ENCODE measurements around the gene PTF1A.

PTF1A gene

GRCh38 chr10:23194966-23195845 is 3.1 kb downstream of the PTF1A start:
- no peaks in the 10 kb centered on the region for H3K36me3 Mint-ChIP-seq (ENCODE audit: low read depth)
- peaks cover 71% of the 10 kb centered on the region for H3K27me3 Mint-ChIP-seq (ENCODE audit: low read depth)
- peaks cover 4% of the 10 kb centered on the region for H3K4me1 Mint-ChIP-seq (ENCODE audit: low read depth)
- H3K4me3 Mint-ChIP-seq: no peak overlapping the region
- DNase-seq (ENCODE audit: low spot score): no peak
- H3K27ac Mint-ChIP-seq: no peak overlapping the region
- no peaks in the 10 kb centered on the region for H3K9me3 Mint-ChIP-seq

DNA sequence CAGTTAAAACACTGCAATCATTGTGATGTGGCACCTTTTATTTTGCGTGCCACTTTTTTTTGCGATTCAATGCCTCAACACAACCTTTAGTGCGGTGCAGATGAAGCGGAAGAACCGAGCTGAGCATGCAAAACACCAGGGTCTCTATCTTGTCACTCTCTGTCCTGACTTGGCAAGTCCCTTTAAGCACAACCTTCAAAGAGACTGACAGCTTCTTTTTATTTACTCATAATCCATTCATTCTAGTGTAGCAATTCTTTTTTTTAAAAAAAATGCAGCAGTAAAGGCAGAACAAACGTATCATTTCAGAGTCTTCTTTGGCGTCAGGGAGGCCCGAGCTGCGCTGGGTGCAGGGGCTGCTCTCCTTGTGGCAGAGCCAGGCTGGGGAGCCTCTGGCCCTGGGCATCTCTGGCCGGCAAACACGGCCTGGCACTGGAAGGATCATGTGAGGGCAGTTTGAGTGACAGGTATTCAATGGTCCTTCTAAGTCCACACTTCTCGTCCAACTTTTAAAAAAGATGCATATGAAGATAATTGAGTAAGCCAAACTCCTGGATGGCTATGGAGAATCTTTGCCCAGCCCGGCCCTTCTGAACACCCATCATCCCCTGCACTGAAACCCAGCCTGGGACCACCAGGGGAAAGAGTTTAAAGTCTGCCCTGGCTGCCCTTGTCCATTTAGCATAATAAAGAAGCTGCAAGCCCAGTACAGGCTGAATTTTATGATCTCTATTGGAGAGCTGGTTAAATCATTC is 3.9 kb downstream of the PTF1A start:
- no peaks in the 10 kb centered on the region for H3K9me3 Mint-ChIP-seq
- no peak for DNase-seq (ENCODE audit: low spot score)
- no peaks in the 10 kb centered on the region for H3K36me3 Mint-ChIP-seq (ENCODE audit: low read depth)
- H3K4me3 Mint-ChIP-seq: no peak overlapping the region
- peaks cover 71% of the 10 kb centered on the region for H3K27me3 Mint-ChIP-seq (ENCODE audit: low read depth)
- peaks cover 4% of the 10 kb centered on the region for H3K4me1 Mint-ChIP-seq (ENCODE audit: low read depth)
- no peak overlapping the region for H3K27ac Mint-ChIP-seq

- Mint-ChIP-seq H3K9me3 (no peaks in the 10 kb centered on the region), H3K27ac (no peak overlapping the region), H3K36me3 (ENCODE audit: low read depth) (no peaks in the 10 kb centered on the region), H3K27me3 (ENCODE audit: low read depth) (peaks cover 78% of the 10 kb centered on the region), H3K4me1 (ENCODE audit: low read depth) (peaks cover 4% of the 10 kb centered on the region), H3K4me3 (no peak overlapping the region)
- DNase-seq (ENCODE audit: low spot score): no peak
Observed at GRCh38 chr10:23196915-23197314, 4.8 kb downstream of the PTF1A start.

DNA sequence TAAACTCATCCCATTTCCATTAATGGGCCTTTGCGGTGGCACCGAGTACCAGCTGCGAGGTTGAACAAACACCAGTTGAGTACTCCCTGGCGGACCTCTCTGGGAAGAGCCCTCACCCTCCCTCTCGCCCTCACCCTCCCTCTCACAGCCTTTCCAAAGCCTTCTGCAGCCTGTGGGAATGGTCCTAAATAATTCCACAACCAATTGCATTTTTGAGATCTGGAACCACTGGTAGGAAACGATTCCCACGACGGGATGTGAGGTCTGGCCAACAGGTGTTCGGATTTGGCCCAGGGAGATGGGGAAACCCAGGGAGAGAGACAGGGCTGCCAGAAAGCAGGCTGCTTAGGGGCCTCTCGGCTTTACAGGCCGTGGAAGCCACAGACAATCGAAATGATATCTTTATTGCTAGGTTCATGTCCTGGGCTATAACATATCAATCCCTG is 5.3 kb downstream of the PTF1A start:
- no peaks in the 10 kb centered on the region for H3K9me3 Mint-ChIP-seq
- H3K27me3 Mint-ChIP-seq (ENCODE audit: low read depth): peaks cover 82% of the 10 kb centered on the region

GRCh38 chr10:23198610-23198939 is 6.5 kb downstream of the PTF1A start:
- peaks cover 4% of the 10 kb centered on the region for H3K4me1 Mint-ChIP-seq (ENCODE audit: low read depth)

More for the DNA sequence above, 5.3 kb downstream of the PTF1A start:
- H3K4me3 Mint-ChIP-seq: no peak overlapping the region
- no peaks in the 10 kb centered on the region for H3K36me3 Mint-ChIP-seq (ENCODE audit: low read depth)
- DNase-seq (ENCODE audit: low spot score): no peak
- H3K4me1 Mint-ChIP-seq (ENCODE audit: low read depth): peaks cover 4% of the 10 kb centered on the region
- H3K27ac Mint-ChIP-seq: no peak overlapping the region

GRCh38 chr10:23198940-23199767 is 7.0 kb downstream of the PTF1A start:
- Mint-ChIP-seq H3K4me3 (no peak overlapping the region), H3K36me3 (ENCODE audit: low read depth) (no peaks in the 10 kb centered on the region), H3K27me3 (ENCODE audit: low read depth) (peaks cover 86% of the 10 kb centered on the region), H3K4me1 (ENCODE audit: low read depth) (peaks cover 4% of the 10 kb centered on the region), H3K27ac (no peak overlapping the region), H3K9me3 (no peaks in the 10 kb centered on the region)
- no peak for DNase-seq (ENCODE audit: low spot score)

More at GRCh38 chr10:23198610-23198939, 6.5 kb downstream of the PTF1A start:
- H3K9me3 Mint-ChIP-seq: no peaks in the 10 kb centered on the region
- H3K36me3 Mint-ChIP-seq (ENCODE audit: low read depth): no peaks in the 10 kb centered on the region
- no peak overlapping the region for H3K27ac Mint-ChIP-seq
- peaks cover 85% of the 10 kb centered on the region for H3K27me3 Mint-ChIP-seq (ENCODE audit: low read depth)
- no peak for DNase-seq (ENCODE audit: low spot score)
- no peak overlapping the region for H3K4me3 Mint-ChIP-seq

DNA sequence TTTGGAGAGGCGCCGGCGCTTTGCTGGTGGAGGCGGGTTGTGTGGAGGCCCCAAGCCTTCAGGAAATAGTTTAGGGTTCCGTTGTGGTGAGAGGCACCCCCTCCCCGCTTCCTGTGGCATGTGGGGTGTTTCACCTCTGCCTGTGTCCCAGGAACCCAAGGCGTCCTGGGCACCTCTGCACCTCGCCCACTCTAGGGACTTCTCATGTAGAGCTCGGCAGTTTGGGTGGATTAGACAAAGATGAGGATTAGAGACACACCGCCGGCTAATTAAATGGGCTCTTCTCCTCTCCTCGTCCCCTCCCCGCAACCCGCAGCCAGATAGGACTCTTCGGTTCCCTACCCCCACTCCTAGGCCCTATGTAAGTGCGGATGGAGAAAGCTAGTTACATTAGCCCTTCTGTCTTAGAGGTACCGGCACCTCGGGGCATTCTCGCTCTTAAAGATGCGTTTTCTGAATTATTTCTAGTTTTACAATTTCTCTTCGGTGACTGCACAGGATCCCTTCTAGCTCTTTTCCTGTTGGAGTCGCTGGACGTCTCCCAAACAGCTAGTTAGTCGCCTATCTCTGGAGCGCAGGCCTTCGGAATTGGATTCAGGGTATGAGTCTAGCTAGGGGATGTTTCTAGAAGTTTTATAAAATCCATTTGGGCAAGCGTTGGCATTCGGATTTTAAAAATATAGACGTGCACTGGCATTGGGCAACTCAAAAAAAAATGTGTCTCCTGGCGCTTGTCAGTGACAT is 7.8 kb downstream of the PTF1A start:
- H3K27ac Mint-ChIP-seq: no peak overlapping the region
- DNase-seq (ENCODE audit: low spot score): no peak
- no peaks in the 10 kb centered on the region for H3K36me3 Mint-ChIP-seq (ENCODE audit: low read depth)
- H3K4me3 Mint-ChIP-seq: no peak overlapping the region
- no peaks in the 10 kb centered on the region for H3K9me3 Mint-ChIP-seq
- H3K27me3 Mint-ChIP-seq (ENCODE audit: low read depth): peaks cover 87% of the 10 kb centered on the region
- H3K4me1 Mint-ChIP-seq (ENCODE audit: low read depth): peaks cover 4% of the 10 kb centered on the region

DNA sequence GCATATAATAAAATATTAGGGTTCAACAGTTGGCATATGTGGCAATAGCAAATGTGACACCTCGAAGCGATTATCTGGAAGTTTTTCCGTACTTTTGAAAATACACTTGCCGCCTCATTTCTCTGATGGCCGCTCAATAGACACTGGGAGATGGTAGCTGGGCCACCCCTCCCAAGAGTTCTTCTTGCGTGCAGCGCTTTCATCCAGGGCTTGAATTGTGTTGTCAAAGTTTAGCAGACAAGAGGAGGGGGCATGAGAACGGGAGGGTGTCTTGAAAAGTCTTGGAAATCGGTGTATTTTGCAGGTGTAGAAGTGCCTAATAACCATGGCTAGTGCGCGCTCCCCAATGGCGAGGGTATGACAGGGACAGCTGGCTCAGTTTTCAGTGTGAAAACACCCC is 8.5 kb downstream of the PTF1A start:
- no peak overlapping the region for H3K27ac Mint-ChIP-seq
- no peaks in the 10 kb centered on the region for H3K36me3 Mint-ChIP-seq (ENCODE audit: low read depth)
- H3K9me3 Mint-ChIP-seq: no peaks in the 10 kb centered on the region
- no peak for DNase-seq (ENCODE audit: low spot score)
- H3K27me3 Mint-ChIP-seq (ENCODE audit: low read depth): peaks cover 88% of the 10 kb centered on the region
- H3K4me3 Mint-ChIP-seq: no peak overlapping the region
- peaks cover 4% of the 10 kb centered on the region for H3K4me1 Mint-ChIP-seq (ENCODE audit: low read depth)

DNA sequence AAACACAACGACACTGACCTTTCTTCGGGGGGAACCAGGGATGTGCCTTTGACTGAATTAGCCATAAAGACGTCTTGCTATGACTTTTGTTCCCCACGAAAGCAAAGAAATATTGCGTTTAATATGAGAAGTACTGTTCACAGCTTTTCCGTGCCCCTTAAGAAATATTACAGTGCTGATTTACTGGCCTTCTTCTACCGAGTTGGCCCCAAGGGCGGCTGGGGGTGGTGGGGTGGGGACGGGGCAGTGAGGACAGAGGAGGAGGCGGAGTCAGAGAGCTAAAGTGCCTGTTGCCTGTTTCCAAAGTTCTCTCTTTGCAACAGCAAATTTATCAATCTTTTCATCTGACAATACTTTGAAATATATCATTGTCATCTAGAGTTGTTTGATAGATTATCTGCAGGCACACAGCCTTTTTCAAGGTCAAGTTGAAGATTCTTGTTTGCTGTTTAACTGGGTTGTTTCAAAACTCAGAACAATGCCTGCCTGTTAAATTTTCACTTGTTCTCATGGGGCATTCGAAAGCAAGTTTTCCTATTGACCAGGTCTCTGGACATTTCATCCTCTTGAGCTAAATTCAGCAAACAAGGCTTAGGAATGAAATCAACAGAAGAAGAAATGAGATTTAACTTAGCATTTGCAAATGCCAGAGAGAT is 9.0 kb downstream of the PTF1A start:
- Mint-ChIP-seq H3K27ac (no peak overlapping the region), H3K27me3 (ENCODE audit: low read depth) (peaks cover 85% of the 10 kb centered on the region), H3K9me3 (no peaks in the 10 kb centered on the region), H3K4me3 (no peak overlapping the region), H3K4me1 (ENCODE audit: low read depth) (peaks cover 4% of the 10 kb centered on the region), H3K36me3 (ENCODE audit: low read depth) (no peaks in the 10 kb centered on the region)
- DNase-seq (ENCODE audit: low spot score): no peak

GRCh38 chr10:23201837-23202236 is 9.7 kb downstream of the PTF1A start:
- DNase-seq (ENCODE audit: low spot score): no peak
- Mint-ChIP-seq H3K27me3 (ENCODE audit: low read depth) (peaks cover 78% of the 10 kb centered on the region), H3K4me1 (ENCODE audit: low read depth) (peaks cover 4% of the 10 kb centered on the region), H3K4me3 (no peak overlapping the region), H3K27ac (no peak overlapping the region), H3K9me3 (no peaks in the 10 kb centered on the region), H3K36me3 (ENCODE audit: low read depth) (no peaks in the 10 kb centered on the region)

- H3K27ac Mint-ChIP-seq: no peak overlapping the region
- H3K27me3 Mint-ChIP-seq (ENCODE audit: low read depth): peaks cover 69% of the 10 kb centered on the region
- H3K4me1 Mint-ChIP-seq (ENCODE audit: low read depth): peaks cover 4% of the 10 kb centered on the region
- H3K36me3 Mint-ChIP-seq (ENCODE audit: low read depth): no peaks in the 10 kb centered on the region
- H3K4me3 Mint-ChIP-seq: no peak overlapping the region
- H3K9me3 Mint-ChIP-seq: no peaks in the 10 kb centered on the region
- DNase-seq (ENCODE audit: low spot score): no peak
Observed at GRCh38 chr10:23202779-23203178, 10.7 kb downstream of the PTF1A start.

GRCh38 chr10:23203369-23204325 is 11.5 kb downstream of the PTF1A start:
- no peak overlapping the region for H3K27ac Mint-ChIP-seq
- no peak for DNase-seq (ENCODE audit: low spot score)
- peaks cover 61% of the 10 kb centered on the region for H3K27me3 Mint-ChIP-seq (ENCODE audit: low read depth)
- no peaks in the 10 kb centered on the region for H3K36me3 Mint-ChIP-seq (ENCODE audit: low read depth)
- no peak overlapping the region for H3K4me3 Mint-ChIP-seq
- peaks cover 4% of the 10 kb centered on the region for H3K4me1 Mint-ChIP-seq (ENCODE audit: low read depth)
- no peaks in the 10 kb centered on the region for H3K9me3 Mint-ChIP-seq

All from T-helper 2 cell treated with Interferon-gamma antibody and Interleukin-4, amounts not matched to agents 5 μg/mL and 100 μg/mL, for 36 hours (primary cell).